IPS DF 19.7 (cell line): ENCODE measurements around the gene CYTH2.

Experiments
- DNase-seq: peaks from one replicate; pipeline ENCODE4 v3.0.0-alpha.2; 2013; ENCODE audit warnings: low read depth, low spot score

CYTH2 gene

GRCh38 chr19:48452289-48453190 is 16.6 kb upstream of the CYTH2 start:
- no peak for DNase-seq

GRCh38 chr19:48454150-48454730 is 14.9 kb upstream of the CYTH2 start:
- DNase-seq: no peak

DNA sequence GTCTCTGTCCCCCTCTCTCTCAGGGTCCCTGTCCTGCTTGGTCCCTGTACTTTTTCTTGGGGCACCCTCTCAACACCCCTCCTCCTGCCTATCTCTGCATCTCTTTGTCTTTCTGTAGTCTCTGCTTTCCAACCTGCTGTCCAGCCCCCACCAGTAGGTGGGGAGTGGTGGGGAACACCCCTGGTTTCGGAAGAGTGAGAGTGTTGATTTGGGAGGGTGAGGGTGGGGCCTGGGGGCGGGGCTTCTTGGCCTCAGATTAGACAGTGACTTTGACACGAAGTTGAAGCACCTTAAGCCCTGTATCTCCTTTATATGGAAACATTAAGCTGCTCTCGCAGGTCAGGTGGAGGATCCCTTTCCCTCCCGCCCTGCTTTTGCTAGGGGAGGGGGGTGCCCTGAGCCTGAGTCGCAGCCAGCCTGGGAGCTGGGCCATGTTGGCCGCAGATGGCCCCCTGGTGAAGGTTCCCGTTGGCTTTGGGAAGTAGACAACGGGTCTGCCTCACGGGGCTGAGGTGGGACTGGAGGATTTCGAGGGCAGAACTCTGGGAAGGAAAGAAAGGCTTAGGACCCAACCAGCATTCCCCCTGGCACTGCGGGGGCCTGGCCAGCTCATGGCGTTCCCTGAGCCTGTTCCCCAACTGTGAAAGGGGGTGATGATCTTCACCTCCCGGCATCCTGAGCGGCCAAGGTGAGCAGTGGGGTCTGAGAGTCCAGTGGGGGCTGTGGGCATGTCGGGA is 13.8 kb upstream of the CYTH2 start, which contains the start of gene KCNJ14:
TSS of gene KCNJ14 (plus strand) at position 404 of the 737 bp plus-strand sequence. CDS start 6,151 bp downstream, outside the sequence.
- DNase-seq: no peak

DNA sequence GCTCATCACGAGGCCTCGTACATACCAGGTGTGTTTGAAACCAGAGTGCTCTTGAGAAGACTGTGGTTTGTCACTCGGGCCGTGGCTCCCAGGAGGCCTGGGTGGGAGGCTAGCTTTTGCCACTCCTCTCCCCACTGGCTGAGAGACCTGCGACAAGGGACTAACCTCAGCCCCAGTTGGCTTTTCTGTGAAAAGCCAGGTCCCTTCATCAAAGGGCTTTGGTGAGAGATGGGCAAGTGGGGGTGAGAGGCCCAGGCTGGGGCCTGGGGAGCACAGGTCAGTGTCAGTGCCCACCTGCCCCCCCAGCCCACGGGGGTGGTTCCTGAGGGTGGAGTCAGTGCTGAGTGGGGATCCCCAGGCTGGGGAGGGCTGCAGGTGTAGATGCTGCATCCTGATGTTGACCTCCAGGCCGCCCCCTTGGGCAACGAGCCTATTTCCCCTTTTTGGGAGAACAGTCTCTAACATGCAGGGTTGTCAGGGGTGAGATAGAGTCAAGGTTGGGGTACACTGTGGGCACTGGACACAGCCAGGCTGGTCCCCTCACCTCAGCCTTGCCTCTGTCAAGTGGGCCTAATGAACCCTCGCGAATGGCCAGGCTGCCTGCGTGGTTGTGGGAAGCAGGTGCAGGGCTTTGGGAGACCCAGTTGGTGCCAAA is 13.1 kb upstream of the CYTH2 start:
- no peak for DNase-seq

DNA sequence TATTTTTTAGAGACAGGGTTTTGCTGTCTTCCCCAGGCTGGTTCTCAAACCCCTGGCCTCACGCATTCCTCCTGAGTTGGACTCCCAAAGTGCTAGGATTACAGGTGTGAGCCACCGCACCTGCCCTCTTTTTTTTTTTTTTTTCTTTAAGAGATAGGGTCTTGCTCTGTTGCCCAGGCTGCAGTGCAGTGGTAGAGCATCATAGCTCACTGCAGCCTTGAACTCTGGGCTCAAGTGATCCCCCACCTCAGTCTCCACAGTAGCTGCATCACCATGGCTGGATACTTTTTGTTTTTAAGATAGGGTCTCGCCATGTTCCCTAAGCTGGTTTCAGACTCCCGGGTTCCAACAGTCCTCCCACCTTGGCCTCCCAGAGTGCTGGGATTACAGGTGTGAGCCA is 12.3 kb upstream of the CYTH2 start:
- no peak for DNase-seq

DNA sequence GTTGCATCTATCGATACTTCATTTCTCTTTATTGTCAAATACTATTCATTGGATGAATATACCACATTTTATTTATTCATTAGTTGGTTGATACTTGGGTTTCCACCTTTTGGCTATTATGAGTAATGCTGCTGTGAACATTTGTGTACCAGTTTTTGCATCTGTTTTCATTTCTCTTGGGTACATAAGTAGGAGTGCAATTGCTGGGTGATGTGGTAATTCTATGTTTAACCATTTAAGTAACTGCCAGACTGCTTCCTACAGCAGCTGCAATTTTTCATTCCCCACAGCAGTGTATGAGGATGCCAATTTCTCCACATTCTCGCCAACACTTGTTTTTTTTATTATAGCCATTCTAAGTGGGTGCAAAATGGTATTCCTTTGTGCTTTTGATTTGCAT is 11.2 kb upstream of the CYTH2 start:
- DNase-seq: no peak

DNA sequence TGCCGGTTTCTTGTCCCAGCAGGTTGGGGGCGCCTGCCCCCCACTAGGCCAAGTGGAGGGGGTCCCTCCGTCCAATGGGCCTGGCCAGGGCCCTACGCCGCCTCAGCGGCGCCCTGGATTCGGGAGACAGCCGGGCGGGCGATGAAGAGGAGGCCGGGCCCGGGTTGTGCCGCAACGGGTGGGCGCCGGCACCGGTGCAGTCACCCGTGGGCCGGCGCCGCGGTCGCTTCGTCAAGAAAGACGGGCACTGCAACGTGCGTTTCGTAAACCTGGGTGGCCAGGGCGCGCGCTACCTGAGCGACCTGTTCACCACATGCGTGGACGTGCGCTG is 7.6 kb upstream of the CYTH2 start:
- DNase-seq: no peak

- DNase-seq: peak; percentile 69
Measured at GRCh38 chr19:48461982-48462655, 7.0 kb upstream of the CYTH2 start.

GRCh38 chr19:48465215-48465614 is 4.0 kb upstream of the CYTH2 start:
- DNase-seq: no peak

DNA sequence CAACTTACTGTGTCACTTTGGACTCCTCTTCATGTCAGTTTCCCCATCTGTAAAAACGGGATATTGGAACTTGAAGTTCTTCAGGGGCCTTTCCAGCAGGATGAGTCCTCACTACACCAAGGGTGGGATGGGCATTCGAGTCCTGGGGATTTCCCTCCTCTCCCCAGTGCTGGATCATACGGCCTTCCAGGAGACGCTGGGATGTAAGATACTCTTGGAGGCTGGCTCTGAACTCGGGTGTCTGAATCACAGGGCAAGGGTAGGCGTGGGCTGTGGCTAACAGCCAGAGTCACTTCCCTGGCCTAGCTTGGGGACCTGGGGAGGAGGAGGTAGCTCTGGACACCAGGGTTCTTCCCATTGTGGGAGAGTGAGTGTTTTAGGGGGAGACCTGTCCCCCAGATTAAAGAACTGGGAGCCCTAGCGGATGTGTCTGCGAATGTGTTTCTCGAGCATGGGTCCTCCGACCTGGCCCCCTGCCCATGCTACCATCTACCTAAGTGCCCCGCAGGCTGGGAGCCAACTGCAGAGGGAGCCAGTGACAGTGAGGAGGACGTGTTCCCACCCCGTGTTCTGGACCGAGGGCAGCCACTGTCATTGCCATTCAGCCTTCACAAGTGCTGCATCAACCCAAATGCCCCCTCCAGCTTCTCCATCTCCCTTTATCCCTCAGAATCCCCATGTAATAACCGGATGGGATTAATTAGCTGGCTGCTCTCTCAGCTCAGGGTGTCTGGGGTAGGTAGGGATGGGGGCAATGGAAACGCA is 2.4 kb upstream of the CYTH2 start:
- DNase-seq: no peak

DNA sequence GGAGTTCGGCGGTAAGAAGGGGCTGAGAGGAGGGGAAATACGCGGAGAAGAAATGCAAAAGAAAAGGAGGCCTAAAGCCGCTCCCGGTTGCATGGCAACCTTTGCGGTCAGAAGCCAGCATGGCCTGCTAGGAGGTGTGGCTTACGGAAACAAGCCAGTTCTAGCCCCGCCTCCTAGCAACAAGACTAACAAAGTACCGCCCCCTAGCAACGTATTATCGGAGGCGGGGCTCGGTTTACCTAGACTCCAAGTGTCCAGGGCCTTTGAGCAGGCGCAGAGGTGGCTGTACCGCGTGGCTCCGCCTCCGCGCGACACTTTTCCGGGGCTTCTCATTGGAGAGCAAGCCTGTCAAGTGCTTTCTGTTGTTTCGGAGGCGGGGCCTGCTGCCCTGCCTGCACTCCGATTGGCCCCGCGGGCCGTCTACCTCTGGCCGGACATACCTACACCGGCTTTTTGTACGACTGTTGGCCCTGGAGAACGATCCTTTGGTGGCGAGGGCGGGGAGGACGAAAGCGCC is 339 bp upstream of the CYTH2 start:
- DNase-seq: peak; percentile 98

DNA sequence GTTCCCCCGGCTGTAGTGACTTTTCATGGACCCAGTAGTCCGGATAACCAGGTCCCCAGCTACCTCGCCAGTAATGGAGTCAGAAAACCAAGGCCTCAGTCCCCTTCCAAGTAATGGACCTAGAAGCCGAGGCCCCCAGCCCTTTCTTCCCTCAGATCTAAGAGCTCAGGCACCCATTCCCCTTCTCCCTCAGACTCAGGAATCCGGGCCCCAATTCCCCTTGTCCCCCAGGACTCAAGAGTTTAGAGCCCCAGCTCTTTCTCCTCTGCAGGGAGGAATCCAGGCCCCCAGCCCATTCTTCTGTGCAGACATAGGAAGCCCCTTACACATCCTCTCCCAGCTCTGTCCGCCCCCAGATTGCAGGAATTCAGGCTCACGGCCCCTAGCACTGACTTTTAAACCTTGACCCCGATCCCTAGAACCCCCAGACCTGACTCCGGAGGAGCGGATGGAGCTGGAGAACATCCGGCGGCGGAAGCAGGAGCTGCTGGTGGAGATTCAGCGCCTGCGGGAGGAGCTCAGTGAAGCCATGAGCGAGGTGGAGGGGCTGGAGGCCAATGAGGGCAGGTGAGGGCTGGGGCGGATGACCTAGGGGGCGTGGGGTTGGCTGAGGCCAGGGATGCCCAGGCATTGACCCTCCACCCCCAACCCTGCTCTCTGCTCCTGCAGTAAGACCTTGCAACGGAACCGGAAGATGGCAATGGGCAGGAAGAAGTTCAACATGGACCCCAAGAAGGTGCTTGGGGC is 938 bp downstream of the CYTH2 start:
- DNase-seq: no peak

DNA sequence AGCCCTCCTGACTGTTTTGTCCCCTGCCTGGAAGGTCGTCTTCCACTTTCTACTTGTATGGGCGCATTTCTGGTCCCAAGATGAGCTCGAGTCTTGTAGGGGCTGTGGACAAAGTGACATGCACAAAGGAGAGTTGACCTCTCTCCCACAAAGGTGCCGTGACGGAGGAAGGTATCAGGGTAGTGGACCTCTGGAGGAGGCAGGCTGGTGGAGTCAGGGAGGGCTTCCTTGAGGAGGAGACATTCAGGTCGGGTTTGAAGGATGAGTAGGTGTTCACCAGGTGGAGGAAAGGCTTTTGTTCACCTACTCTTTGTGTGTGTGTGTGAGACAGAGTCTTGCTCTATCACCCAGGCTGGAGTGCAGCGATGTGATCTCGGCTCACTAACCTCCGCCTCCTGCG is 1.7 kb downstream of the CYTH2 start:
- DNase-seq: no peak

- DNase-seq: no peak
Measured at GRCh38 chr19:48471836-48472235, 2.7 kb downstream of the CYTH2 start.

DNA sequence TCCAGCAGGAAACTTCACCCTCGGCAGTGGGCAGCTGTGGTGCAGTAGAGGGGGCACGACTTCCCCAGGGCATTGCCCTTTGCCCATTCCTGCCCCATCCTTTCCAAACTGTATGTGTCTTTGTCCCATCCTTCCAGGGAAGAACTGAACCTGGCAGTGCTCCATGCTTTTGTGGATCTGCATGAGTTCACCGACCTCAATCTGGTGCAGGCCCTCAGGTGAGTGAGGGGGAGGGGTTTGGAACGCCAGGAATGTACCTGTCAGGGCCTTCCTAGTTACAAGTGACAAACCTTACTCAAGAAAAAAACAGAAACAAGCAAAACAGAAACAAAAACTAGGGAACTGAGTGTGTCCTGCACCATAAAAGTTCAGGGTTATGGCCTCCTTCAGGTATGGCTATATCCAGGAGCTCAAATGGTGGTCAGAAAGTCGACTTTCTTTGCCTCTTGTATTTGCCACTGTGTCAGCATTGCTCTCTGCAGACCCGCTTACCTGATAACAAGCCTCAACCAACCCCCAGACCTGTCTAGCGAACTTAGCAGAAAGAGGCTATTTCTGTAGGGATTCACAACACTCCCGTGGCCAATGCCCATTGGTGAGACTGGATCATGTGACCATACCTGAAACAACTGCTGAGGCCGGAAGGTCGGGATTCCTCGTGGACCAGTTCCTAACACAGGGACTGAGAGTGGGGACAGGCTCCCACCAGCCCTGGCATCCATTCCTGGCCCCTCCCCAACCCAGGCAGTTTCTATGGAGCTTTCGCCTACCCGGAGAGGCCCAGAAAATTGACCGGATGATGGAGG is 4.2 kb downstream of the CYTH2 start:
- DNase-seq: no peak

GRCh38 chr19:48474084-48474592 is 5.0 kb downstream of the CYTH2 start:
- no peak for DNase-seq

DNA sequence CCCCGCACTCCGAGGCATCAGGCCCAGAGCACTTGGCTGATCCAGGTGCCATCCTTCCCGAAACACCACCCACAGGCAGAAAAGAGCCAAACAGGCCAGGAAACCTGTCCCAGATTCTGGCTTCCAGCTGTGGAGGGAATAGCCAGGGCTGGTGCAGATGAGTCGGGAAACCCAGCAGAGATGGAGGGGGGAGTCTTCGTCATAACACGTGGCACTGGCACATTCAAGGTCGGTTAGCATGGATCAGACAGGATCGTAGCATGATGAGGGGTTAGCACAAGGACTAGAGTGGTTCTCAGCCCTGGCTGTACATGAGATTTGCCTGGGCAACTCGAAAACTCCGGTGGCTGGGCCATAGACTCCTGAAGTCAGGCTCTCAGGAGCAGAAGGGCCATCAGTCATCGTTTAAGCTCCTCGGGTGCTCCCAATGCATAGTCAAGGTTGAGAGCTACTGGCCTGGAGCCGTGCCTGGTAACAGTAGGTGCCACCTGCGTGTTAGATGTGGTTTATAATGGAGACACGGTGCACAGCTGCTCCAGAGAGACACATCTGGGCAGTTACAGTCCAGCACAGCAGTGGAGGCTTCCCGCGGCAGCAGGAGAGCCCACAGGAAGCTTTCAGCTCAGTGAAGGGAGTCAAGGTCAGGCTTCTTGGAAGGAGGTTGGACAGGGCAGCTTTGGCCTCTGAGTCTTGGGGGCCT is 6.3 kb downstream of the CYTH2 start:
- DNase-seq: no peak

- no peak for DNase-seq
Measured at GRCh38 chr19:48476176-48476575, 7.0 kb downstream of the CYTH2 start.
